Measurements from ENCODE around the gene PTPN9. TPM values are rescaled to one million over a fixed set of nuclear protein-coding genes. Genes with fewer than 3 reads are reported as not detected.
A peak's percentile ranks its signal among the peaks of the same experiment; 100 is the strongest.
"Not testable (repeated sequence)": the region's sequence is repeated elsewhere in the genome, so short reads cannot be mapped to it uniquely, and the experiment has no call there.

Gene PTPN9
- polyA plus RNA-seq, 10 donors: 18.9 to 35.2 (median 23.8) TPM

DNA sequence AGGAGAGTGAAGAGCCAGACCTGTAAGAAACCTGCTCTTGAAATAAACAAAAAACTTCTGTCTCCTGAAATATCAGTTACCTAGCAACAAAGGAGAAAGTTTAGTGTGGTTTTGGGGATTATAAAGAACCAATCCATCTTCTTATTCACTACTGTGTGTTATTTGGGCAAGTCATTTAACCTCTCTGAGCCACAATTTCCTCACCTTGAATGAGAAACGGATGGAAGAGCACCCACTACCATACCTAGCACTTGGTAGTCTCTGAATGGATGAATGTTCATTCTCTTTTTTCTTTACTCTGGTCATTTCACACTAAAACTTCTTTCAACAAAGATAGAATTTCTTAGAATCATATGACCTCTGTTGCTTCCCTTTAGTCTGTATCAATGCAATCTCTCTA lies 45.2 kb downstream of the PTPN9 start:
- DNase-seq: no peak

DNA sequence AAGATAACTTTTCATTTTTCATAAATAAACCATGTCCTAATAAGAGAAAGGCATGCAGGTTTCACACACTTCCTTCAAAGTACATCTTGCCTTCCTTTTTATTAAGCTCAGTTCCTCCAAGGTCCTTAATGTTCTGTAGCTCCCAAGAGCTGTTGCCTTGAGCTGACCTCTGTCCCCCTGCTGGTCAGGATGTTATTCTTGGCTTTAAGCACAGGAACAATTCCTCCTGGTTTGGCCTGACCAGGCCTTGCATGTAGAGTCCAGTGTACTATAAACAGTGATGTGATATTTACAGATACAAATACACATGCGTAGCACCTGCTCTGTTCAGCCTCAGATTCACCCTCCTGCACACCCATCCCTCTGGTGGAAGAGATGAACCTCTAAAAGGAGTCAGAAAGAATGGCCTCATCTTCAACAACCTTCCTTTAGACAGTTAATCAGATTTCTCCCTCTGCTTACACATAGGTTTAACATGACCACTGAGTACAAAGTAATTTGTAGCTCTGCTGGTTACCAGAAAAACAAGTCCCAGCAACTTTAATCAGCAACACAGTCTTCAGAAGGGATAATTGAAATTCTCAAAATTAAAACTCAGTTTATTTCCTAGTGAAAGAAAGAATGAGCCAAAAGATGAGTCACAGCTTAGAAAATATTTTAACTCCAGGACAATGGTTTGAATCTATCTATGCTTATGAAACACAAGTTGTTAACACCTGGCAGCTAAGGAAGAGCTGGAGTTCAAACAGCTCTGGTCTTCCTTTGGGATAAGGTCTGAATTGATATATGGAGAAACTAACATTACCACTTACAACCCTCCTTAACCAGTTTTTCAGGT lies 46.5 kb downstream of the PTPN9 start:
- peak; percentile 23 to 72 (median 59) for DNase-seq

DNA sequence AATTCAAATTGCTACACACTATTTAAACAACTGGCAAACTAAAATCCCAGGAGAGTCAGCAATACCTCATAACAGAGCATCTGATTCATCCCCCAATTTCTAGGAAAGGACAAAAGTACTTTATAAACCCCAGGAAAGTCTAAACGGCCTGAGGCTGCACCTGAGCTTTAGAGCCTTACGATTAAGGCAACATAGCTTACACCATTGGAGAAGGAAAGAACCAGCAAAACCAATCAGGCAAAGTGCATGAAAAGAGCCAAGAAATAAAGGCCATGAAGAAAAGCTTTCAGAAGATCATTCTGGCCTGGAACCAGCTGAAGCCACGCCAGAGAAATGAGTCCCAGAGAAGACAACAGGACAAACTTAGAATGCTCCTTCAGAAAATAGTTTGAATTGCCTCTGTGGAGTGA lies 48.1 kb downstream of the PTPN9 start:
- DNase-seq: peak; percentile 39 to 80 (median 72)

DNA sequence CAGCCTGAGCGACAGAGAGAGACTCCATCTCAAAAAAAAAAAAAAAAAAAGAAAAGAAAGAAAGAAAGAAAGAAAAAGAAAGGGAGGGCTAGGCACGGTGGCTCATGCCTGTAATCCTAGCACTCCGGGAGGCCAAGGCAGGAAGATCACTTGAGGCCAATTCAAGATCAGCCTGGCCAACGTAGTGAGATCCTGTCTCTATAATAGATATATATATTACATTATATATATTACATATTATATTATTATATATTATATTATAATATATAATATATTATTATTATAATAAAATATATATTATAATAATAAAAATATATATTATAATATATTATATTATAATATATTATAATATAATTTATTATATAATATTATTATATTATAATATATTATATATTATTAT lies 48.9 kb downstream of the PTPN9 start:
- DNase-seq: no peak

DNA sequence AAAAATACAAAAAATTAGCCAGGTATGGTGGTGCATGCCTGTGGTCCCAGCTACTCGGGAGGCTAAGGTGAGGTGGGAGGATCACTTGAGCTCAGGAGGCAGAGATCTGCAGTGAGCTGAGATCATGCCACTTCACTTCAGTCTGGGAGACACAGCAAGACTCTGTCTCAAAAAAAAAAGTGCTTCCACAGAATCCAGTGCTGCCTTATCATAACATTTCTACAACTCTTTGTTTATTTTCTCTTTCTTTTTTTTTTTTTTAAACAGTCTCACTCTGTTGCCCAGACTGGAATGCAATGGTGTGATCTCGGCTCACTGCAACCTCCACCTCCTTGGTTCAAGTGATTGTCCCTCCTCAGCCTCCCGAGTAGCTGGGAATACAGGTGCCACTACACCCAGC lies 53.4 kb downstream of the PTPN9 start:
- not testable (repeated sequence) for DNase-seq

DNA sequence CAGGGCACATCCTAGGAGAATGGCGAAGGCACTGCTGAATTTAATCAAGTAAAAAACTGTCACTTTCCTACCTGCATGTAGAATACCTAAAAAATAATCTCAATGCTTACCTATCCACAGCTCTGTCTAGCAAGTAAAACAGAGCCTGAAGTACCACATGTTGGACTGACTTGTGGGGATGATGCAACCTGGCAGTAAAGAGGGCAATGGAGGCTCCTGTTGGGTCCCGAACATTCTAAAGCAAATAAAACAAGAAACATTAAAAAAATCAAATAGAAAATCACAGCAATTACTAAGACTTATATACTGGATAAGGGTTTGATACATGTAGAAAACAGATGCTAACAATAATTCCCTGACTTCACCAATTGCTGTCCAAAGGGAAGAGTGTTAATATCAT lies 56.1 kb downstream of the PTPN9 start:
- DNase-seq: no peak

DNA sequence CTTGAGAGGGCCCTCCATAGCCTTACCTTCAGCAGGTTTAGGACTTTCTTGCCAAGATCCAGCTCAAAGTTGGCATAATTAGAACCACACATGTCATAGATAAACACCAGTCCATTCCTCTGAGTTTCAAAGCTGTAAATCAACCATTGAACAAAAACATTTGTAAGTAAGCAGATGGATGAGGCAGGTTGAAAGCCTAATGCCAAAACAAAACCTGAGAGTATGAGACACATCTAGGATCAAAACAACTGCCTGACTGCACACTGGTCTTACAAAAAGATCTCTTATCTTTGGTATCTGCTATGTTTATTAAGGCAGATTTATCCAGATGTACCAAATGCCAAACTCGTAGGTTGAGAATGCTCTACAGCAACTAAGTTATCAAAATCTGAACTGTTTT lies 61.9 kb downstream of the PTPN9 start:
- no peak for DNase-seq

DNA sequence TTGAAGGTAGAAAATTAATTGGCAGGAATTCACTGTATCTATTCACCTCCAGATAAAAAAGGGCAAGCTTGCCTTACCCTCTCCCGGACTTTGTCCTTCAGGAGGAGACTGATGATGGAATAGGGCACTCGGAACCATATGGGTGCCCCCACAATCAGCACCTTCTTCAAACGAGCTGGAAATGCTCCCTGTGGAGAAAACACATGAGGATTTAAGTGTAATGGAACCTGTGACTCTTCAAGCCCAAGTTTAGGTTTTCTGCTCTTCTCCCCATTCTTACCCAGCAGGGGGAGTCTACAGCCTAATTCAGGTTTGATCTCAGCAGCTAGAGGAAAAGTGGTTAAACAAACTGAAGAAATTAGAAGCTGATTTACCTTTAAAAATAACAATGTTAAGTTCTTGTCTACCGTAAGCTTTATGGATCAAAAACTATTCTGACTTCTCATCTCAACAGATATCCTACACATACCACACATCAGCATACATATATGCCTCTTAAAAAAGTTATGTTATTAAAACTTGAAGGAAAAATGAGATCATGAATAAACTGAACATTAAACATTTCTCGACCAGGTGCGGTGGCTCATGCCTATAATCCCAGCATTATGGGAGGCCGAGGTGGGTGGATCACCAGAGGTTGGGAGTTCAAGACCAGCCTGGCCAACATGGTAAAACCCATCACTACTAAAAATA lies 70.1 kb downstream of the PTPN9 start:
- DNase-seq: peak; percentile 19 to 58 (median 22)

DNA sequence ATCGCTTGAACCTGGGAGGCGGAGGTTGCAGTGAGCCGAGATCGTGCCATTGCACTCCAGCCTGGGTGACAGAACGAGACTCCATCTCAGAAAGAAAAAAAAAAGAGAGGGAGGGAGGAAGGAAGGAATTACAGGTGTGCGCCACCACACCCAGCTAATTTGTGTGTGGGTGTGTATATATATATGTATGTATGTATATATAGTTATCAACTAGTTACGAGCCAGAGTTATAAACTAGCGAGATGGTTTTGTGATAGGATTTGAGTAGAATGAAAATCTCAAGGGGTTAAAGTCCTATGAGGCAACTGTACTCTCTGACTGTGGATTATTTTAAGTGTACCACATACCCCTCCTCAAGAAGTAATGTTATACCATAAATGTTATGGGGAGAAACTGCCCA lies 76.8 kb downstream of the PTPN9 start:
- no peak for DNase-seq

DNA sequence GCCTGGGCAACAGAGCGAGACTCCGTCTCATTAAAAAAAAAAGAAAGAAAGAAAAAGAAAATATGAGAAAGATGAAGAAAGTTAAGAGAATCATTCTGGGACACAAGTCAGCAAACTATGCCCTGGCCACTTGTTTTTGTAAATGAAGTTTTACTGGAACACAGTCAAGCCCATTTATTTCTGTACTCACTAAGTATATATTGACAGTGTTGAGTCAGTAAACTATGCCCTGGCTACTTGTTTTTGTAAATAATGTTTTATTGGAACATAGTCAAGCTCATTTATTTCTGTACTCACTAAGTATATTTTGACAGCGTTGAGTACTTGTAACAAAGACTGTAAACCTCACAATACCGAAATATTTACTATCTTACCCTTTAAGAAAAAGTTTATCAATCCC lies 85.4 kb downstream of the PTPN9 start:
- no peak for DNase-seq

DNA sequence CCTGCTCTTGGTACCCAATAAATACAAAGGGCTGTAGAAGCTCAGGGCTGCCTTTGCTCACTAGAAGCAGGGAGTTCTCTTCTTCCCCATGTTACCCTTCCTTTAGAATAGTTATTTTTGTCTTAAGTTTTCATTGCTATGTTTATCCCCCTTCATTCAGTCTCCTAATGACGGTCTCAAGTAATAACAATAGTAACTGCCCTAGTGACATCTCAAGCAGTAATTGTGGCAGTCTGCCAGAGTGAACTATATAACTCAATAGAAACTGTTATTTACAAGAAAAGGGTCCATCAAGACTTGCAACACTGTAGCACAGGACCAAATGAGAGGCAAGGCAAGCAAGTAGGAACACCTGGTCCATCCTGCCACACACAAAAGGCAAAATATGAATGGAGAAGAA lies 95.2 kb downstream of the PTPN9 start:
- DNase-seq: peak in 1 of 3 donors; percentile 6

DNA sequence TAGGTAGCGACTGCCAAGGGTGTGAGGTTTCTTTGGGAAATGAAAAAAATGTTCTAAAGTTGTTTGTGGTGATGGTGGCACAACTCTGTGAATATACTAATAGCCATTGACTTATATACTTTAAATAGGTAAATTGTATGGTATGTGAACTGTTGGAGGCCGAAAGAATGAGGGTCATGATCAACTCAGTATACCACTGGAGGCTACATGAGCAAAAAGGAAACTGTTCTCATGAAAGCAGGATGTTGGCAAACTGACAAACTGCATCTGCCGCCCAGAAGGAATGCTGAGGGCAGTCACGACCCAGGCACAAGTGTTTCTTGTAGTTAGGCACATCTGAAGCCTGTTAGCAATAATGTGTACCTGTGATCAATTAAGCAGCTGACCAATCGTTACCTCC lies 95.6 kb downstream of the PTPN9 start:
- not testable (repeated sequence) for DNase-seq

DNA sequence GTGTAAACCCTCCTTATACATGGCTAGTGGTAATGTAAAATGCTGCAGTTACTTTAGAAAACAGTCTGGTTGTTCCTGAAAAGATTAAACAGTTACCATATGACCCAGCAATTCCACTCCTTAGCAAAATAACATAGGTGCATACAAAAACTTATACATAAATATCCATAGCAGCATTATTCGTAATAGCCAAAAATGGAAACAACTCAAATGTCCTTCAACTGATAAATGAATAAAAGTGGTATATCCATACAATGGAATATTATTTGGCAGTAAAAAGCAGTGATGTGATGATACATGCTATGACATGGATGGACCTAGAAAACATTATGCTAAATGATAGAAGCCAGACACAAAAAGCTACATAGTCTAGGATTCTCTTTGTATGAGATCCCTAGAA lies 96.0 kb downstream of the PTPN9 start:
- no peak for DNase-seq

DNA sequence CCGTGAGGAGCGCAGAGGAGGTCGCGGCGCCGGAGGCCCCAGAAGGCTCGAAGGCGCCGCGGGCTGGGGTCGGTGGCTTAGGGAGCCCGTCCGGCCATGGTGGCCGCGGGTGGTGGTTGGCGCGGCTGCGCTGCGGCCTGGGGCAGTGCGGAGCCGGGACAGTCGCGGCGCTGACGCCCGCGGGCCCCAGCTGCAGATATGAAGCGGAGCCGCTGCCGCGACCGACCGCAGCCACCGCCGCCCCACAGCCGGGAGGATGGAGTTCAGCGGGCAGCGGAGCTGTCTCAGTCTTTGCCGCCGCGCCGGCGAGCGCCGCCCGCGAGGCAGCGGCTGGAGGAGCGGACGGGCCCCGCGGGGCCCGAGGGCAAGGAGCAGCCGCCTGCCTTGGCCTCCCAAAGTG lies 98.7 kb downstream of the PTPN9 start:
- DNase-seq: not testable (repeated sequence)

DNA sequence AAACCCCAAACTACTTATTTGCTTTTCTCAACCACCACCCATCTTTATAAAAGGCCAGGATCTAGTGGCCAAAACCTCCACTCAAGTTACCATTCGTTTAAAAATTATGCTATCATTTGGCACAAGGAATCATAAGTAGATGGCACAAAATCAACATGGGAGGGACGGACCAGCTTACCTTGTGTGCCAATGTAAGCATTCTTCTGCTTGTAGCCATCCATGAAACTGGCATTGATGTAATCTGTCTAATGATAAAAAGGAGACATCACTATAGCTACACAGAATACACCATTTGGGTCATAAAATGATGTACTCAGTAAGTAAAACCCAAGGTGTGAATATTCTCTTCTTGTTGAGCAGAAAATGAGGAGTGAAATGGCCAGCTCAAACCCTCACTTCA lies 99.4 kb downstream of the PTPN9 start:
- no peak for DNase-seq

DNA sequence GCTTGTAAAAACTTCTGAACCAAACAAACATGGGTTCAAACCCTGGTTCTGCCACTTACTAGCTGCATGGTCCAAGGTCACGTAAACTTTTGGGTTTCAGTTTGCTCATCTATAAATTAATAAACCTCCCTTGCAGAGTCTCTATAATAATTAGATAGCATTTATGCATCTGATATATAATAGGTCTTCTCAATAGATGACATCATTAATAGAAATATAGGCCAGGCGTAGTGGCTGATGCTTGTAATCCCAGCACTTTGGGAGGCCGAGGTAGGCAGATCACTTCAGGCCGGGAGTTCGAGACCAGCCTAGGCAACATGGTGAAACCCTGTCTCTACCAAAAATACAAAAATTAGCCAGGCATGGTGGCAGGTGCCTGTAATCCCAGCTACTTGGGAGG lies 102.0 kb downstream of the PTPN9 start:
- DNase-seq: not testable (repeated sequence)

DNA sequence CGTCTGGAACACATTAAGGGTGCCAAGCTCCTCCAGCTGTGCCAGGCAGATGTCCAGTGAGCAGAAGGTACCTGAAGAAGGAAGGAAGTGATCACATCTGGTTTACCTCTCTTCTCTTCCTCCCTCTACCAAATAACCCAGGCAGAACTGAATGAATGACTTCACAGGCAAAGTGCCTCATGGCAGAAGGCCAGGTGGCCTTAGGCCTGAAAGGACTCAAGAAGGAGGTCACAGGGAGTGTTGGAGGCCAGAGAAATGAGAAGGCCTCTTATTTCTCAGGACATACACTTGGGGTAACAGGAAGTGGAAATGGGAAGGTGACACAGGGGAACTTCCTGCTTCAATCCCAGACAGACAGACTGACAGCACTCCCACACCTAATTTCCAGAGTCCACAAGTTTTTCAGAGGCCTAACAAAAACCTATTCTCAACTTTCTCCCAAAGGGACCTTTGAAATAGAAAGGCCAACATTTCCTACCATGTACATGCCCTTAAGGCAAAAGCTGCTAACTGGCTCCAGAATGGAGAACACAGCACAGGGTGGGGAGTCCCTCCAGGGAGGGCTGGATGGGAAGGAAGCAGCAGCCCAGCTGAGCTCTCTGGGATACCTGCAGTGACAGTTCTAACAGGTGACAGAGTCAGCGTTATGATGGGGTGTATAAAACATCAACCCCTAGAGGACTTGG lies 110.1 kb downstream of the PTPN9 start:
- peak in 2 of 3 donors; percentile 10 to 13 for DNase-seq

DNA sequence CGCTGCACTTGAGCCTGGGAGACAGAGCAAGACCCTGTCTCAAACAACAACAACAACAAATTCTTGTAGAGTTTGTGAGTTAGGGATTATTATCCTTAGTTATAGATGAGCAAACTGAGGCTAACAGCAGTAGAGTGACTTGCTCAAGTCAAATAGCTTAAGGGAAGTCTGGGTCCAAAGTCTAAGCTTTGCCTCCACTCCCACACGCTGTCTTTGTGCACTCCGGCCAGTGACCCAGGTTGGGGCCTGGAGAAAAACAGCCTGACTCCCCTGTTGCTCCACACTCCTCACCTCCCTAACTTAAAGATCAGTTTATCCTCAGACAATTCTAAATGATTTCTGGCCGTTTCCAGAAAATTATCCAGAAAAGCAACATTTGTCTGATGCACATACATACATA lies 118.5 kb downstream of the PTPN9 start:
- no peak for DNase-seq

DNA sequence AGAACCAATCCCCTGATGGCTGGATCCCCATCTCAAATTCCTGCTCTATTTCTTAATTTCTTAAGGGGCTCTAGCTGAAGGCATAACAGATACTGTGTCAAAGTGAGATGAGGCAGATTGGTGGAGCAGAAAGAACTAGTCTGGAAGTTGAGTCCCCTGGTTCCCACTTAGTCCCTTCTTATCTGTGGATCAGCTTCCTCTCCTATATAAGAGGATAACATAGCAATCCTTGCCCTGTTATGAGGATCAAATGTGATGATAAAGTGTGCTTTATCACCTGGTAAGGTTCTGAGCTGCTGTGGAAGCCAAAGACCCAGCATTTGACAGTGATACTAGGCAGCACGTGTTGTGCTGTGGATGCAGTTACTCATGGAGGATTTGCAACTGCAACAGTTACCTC lies 119.5 kb downstream of the PTPN9 start:
- no peak for DNase-seq

DNA sequence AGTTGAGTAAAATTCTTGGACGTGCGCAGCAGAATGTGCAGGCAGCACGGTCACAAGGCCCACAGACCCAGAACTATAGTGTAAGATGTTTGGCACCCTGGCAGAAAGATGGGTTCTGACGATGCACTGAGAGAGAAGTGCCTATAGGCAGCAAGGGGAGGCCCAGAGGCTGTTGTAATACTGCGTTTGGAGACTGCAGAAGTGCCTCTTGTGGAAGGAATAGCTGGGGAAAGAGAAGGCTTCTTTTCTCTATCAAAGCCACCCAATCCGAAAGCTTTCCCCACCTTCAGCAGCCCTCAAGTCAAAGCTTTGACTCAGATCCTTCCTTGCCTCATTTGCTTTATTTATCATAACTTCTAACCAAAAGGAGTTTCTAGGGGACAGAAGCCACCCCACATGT lies 122.4 kb downstream of the PTPN9 start:
- DNase-seq: no peak

DNA sequence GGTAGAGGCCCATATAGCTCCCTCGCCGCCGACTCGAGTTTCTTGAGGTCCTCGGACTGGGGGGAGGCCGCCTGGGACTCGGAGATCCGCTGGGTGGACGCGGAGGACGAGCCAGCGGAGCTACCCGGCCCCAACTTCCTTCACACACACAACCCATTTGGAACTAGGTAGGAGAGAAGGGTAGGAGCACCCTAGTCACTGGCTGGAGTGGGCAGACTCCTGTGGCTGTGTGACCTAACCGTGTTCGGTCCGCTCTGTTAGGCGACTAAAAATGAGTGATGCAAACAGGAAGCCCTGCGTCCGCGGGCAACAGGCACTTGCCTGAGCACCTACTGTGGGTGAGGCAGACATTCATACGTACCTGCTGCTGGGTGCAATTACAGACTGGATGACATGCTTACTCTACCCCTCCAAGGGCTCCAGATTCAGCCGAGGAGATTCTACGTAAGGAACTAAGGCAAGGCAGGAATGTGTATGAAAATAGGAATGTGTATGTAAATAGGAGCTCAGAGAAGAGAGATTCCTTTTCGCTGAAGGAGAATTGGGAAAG lies 123.1 kb downstream of the PTPN9 start:
- DNase-seq: peak in 1 of 3 donors; percentile 15

DNA sequence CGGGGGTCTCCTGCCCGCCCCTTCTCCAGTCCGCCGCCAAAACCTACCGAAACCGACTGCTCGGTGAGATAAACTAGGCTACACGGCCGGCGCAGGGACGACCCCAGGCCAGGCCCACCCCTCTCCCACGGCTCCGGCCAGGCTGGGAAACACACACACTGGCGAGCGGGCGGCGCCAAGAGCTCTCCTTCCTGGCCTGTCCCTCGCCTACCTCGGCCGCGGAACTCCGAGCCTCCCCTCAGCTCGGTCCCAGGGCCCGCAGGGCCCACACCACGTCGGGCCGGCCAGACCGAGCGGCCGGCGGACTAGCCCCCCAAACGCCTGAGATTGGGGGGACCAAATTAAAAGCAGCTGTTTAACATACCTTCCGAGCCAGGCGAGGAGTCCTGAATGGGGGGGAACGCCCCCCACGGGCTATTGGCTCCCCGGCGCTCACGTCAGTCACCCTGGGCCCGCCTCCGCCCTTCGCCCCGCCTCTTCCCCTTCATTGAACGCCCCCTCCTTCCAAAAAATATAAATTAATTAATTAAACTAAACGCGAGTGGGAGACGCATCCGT lies 123.6 kb downstream of the PTPN9 start:
- peak; percentile 84 to 96 (median 91) for DNase-seq

Measured in muscle of back (tissue), 11 donors.